Hematopoietic multipotent progenitor cell (in vitro differentiated cells): ENCODE measurements around the gene PIK3R2. TPM values are rescaled to one million over a fixed set of nuclear protein-coding genes. Genes with fewer than 3 reads are reported as not detected.
A peak's percentile ranks its signal among the peaks of the same experiment; 100 is the strongest.
"Not testable (repeated sequence)": the region's sequence is repeated elsewhere in the genome, so short reads cannot be mapped to it uniquely, and the experiment has no call there.

ENCODE experiments used
- DNase-seq, 3 donors: peaks; one replicate each; pipeline ENCODE4 v3.0.0-alpha.2; 2011 to 2015; ENCODE audit warnings: low read depth in 2 of 3, low spot score in 2 of 3
- total RNA-seq: library from RNA; depleted of rRNA; stranded (reverse); fragments of >200 nt; gene quantifications from one replicate; pipeline ENCODE4 v1.2.3, GENCODE V29; 2012

The PIK3R2 gene
- total RNA-seq, 1 donor = 19.9 TPM

DNA sequence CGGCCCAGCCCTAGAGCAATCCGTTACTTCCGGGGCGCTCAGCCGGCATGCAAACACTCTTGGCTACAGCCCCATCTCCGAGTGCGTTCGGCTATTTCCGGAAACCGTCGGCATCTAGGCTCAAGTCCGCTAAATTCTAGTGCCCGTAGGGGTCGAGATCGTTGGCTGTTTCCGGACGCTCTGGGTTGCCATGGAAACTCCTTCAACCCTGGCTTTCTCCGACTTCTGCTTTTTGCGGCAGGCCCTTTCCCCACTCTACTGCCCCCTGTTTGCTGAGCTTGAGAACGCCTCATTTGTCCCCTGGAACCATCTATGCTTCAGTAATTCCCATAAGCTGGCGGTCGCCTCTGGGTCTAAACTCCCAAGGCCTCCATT lies 534 bp upstream of the PIK3R2 start:
- DNase-seq = peak; percentile 90 to 99 (median 99)

DNA sequence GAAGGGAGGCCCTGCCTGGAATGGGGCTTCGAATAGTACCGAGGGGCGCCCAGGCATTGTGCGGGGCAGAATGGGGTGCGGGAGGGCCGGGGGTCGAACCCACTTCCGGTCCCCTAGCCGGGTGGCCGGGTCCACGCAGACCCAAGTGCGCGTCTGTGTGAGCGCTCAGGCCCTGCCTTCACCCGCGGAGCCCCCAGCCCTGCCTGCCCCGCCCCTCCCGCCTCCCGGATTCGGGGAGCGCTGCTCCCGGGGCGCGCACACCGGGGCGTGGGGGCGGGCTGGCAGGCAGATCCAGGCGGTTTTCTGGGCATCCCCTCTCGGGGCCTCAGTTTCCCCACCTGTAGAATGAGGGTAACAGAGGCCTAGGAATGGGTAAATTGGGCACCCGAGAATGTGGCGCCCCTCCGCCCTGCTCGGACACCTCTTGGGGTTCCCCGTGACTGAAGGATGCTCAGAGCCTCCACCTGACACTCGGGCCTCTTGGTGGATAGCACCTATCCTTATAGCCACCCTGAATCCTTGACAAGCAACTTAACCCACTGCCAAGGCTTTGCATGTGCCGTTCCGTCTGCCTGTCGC lies 682 bp downstream of the PIK3R2 start:
- no peak for DNase-seq

- DNase-seq = no peak
Observed at GRCh38 chr19:18155095-18156087, 2.4 kb downstream of the PIK3R2 start.

GRCh38 chr19:18156268-18156667 lies 3.3 kb downstream of the PIK3R2 start:
- DNase-seq = no peak

- DNase-seq = peak in 2 of 3 donors; percentile 89 to 94
Observed at GRCh38 chr19:18156841-18157464, 4.0 kb downstream of the PIK3R2 start.

GRCh38 chr19:18157465-18158063 lies 4.6 kb downstream of the PIK3R2 start:
- DNase-seq = peak in 1 of 3 donors; percentile 36

DNA sequence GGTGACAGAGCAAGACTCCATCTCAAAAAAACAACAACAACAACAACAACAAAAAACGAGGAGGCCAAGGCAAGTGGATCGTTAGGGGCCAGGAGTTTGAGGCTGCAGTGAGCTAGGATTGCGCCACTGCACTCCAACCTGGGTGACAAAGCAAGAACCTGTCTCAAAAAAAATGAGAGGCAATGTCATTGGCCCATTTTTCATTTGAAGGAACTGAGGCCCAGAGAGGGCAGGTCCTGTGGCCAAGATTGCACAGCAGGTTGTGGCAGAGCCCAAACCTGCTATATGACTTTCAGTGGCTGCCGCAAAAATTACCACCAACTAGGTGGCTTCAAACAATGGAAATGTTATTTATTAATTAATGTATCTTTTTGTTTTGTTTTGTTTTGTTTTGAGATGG lies 5.5 kb downstream of the PIK3R2 start:
- no peak for DNase-seq

GRCh38 chr19:18159059-18159616 lies 6.2 kb downstream of the PIK3R2 start:
- DNase-seq = not testable (repeated sequence)

GRCh38 chr19:18159810-18160209 lies 6.8 kb downstream of the PIK3R2 start:
- DNase-seq = no peak

DNA sequence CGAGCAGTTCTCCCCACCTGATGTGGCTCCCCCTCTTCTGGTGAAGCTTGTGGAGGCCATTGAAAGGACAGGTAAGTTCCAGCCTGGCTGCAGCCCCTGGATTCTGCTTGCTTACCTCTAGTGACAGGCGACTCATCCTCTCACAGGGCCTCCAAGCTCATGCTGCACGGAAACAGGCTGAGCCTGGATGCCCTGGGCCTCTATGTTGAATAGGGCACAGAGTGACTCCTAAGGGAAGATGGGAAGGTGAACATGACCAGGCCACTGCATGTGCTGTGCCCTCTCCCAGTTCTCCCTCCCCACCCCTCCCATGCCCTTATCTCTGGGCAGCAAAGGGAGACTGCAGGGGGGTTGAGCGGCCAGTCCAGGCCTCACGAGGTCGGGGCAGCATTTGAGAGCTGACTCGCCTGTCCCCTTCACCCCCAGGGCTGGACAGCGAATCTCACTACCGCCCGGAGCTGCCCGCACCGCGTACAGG lies 7.6 kb downstream of the PIK3R2 start:
- DNase-seq = no peak

GRCh38 chr19:18160971-18161635 lies 8.1 kb downstream of the PIK3R2 start:
- peak; percentile 71 to 79 (median 75) for DNase-seq

DNA sequence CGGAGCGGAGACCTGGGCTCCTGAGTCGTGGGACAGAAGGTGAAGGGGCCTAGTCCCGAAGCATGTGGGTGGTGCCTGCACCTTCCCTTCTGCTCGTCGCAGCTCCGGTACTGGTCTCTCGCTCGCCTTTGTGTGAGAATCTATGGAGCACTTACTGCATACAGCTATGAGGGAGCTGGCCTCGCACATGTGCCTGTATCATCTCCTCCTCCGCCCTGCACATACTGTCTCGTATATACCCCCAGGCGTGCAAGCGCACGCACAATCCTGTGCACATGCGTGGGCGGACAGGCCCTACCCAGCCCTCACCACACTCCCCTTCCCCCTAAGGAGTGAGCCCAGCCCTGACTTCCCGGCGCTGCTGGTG lies 8.7 kb downstream of the PIK3R2 start:
- no peak for DNase-seq

- no peak for DNase-seq
Observed at GRCh38 chr19:18164072-18164471, 11.1 kb downstream of the PIK3R2 start.

GRCh38 chr19:18165794-18166544 lies 13.0 kb downstream of the PIK3R2 start:
- DNase-seq = no peak

DNA sequence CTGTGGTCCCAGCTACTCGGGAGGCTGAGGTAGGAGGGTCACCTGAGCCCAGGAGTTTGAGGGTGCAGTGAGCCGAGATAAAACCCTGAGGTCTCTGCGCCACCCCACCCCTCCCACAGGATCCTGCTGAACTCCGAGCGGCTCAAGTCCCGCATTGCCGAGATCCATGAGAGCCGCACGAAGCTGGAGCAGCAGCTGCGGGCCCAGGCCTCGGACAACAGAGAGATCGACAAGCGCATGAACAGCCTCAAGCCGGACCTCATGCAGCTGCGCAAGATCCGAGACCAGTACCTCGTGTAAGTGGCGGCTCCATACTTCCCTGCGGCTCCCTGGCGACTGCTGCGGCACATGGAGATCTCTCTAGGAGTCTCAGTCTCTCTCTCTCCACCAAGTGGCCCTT lies 14.0 kb downstream of the PIK3R2 start:
- DNase-seq = no peak

DNA sequence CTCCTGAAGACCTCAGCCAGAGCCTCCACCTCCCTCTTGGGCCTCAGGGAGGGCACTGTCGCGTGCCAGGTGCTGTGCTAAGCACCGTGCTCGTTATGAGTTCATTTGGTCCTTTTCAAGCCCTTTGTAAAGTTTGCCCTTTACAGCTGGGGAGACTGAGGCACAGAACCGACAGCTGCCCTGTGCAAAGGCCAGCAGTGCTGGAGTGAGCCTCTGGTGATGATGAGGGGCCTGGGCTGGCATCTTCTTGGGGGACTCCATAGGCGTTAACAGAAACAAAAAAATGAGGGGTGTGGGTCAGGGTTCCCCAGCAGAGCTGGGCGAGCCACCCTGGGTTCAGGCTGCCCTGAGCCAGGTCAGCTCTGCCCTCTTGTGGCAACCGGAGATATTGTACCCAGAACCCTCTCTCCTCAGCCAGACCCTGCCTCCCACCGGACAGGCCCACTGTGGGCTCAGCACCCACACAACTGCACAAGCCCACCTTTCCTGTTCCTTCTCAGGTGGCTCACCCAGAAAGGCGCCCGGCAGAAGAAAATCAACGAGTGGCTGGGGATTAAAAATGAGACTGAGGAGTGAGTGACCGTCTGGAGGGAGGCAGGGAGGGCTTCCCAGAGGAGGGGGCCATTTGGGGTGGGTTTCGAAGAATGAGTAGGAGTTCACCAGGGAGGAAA lies 15.1 kb downstream of the PIK3R2 start:
- peak in 2 of 3 donors; percentile 61 to 73 for DNase-seq

- DNase-seq = no peak
Observed at GRCh38 chr19:18168673-18169381, 15.9 kb downstream of the PIK3R2 start.

GRCh38 chr19:18170714-18171255 lies 17.8 kb downstream of the PIK3R2 start:
- DNase-seq = no peak
